A204.1 (cell line): ENCODE data around the gene CDK14.

Experiments
- FAIRE-seq: peaks from 2 replicates; lab custom pipeline; 2012; peaks lifted over from hg19 to GRCh38; lab: Jason Lieb, UNC

CDK14 gene

GRCh38 chr7:90642978-90643377 is 46.9 kb downstream of the CDK14 start:
- FAIRE-seq, result no peak

DNA sequence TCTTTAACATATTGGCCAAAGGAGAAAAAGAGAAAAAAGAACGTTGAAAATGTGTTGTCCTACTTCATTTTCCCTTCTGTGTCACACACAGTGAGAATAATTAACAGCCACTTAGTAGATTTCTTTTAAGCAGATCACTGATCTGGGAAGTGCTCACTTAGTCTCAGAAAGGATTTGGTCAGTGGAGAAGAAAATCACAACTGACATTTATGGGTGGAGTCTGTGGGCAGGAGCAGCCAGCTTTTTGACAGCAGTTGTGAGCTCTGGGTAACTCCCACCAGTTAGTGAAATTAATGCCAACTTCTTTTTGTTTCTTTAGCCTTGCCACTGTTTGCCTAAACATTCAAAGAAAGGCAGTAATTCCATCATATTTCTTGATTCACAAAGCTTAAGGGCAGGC is 49.7 kb downstream of the CDK14 start:
- no peak for FAIRE-seq

GRCh38 chr7:90648107-90648506 is 52.0 kb downstream of the CDK14 start:
- FAIRE-seq, result no peak

DNA sequence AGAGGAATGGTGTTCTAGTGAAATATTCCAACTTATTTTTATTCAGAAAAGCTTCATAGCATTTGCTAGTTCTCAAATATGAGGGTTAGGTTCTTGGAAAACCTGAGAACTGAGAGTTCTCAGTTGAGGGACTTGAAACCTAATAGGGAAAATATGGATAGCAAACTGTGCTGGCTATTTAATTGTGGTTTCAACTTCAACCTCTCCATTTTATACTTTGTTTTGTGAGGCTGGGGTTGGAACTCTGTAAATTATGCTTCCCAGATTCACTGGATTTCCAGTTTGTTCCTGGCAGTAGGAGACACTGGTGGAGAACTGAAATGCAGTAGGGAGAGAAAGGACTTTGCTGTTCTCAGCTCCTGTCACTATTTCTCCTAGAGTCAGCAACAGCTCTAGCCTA is 52.7 kb downstream of the CDK14 start:
- FAIRE-seq, result no peak

GRCh38 chr7:90654718-90655427 is 58.8 kb downstream of the CDK14 start:
- no peak for FAIRE-seq

- no peak for FAIRE-seq
Measured at GRCh38 chr7:90655566-90655965, 59.4 kb downstream of the CDK14 start.

GRCh38 chr7:90657481-90657880 is 61.4 kb downstream of the CDK14 start:
- no peak for FAIRE-seq

DNA sequence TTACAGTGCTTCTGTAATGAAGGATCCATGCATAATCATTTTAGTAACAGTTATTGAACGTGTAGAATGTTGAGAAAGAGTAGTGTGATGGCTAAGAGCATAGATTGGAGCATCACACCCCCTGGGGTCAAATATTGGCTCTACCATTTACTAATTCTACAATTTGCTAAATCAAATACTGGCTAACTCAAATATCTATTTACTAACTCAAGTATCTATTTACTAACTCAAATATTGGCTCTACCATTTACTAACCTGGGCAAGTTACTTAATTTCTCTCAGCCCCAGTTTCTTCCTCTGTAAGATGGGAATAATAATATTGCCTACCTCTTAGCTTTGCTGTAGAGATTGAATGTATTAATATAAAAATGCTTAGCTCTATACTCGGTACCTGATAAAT is 64.0 kb downstream of the CDK14 start:
- FAIRE-seq, result no peak

DNA sequence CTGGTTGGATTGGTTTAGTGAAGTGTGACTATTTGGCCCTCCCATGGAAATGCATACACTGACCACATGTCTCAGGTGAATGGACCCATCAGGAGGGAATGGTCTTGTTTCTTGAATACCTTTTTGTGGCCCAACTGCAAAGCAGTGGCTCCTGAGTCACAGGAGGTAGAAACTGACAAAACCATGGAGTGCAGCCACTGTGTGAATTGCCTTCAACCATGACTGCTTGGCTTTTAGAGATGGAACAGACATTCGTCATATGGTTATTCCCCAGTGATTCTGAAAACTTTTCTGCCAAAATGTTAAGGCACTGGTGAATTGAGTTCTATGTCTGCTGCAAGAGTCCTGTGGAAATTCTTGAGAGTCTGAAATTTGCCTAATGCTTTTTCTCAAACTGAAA is 64.7 kb downstream of the CDK14 start:
- FAIRE-seq, result no peak

DNA sequence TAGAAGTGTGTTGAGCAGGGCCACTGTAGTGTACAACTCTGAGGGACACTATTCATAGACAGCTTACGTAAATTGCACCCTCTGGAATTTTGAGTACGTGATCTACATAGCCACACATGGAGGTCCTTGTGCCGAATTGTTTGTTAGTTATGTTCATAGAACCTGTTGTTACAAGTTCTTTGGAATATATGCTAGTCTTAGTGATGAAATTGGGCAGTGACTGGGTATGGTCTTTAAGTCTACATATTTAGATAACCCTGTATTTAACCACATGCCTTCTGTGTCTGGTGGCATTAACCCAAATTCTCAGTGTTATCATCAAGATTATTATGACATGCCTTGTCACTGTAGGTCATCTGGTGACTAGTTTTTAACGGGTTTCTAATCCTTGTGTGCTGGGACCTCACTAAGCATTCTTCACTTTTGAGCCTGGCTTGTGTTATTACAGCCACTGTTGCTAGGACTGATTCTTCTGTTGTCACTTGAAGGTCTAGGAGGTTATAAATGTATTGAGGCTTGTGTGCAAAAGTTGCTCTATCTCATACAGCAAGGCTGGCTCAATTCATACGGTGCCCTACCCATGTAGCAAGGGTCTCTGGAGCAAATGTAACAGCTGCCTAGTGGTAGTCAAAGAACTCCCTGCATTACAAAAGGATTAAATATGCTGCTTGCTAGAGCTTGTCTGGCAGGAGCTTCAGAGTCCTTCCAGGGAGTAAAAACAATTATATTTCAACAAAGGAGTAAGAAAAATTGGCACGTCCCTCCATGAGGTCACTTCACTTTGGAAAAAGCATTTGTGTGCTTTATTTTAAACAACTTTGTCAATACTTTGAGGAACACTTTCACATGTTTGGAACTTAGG is 65.4 kb downstream of the CDK14 start:
- no peak for FAIRE-seq

DNA sequence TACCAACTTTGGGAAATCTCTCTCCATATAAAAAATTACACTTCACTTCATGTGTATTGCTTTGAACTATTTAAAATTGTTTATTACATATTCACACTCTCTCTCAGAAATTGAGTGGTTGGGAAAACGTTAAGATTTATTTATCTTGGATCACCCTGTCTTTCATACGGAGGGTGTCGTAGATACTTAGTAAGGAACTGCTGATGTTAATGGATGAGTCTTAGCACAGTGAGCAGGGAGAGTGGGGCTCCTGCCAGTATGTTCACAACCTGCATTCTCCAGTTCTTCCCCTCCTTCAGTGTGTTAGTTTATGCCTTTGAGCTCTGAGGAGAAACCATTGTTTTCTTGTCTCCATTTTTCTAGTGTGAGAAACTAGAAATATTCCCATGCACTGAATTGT is 67.1 kb downstream of the CDK14 start:
- no peak for FAIRE-seq

- no peak for FAIRE-seq
Measured at GRCh38 chr7:90666186-90666585, 70.1 kb downstream of the CDK14 start.

- no peak for FAIRE-seq
Measured at GRCh38 chr7:90668992-90669391, 72.9 kb downstream of the CDK14 start.

DNA sequence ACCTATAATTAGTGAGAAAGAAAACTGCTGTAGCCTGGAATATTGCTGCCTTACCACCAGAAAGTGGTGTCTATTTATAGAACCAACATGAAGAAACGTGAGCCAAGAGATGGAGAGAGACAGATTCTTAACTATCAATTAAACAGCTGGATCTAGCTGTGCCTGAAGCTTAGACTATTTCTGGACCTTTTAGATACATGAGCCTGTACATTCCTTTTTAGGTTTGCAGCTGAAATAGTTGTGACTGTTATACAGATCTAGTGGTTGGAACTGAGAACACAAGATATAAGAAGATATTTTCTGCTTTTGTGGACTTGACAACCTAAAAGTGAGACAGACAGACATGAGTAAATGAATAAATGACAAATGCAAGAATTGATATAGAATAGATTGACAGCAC is 73.4 kb downstream of the CDK14 start:
- FAIRE-seq, result no peak

DNA sequence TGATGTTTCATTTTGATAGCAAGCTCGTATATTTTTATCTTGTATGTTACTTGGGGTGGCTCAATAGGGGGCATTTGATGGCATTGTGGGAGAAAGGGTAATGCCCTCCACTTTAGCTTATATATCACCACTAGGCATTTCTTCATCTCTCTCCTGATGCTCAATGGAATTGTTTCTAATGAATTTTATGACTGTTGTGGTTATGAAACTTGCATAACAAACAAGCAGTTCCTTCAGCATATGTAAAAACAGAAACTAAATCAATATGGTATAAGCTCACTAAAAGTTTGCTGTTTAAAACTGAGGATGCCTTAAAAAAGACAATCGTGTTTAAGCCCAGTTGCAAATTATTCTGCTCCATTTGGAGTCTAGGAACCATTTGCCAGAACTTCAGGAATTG is 75.5 kb downstream of the CDK14 start:
- FAIRE-seq, result no peak

DNA sequence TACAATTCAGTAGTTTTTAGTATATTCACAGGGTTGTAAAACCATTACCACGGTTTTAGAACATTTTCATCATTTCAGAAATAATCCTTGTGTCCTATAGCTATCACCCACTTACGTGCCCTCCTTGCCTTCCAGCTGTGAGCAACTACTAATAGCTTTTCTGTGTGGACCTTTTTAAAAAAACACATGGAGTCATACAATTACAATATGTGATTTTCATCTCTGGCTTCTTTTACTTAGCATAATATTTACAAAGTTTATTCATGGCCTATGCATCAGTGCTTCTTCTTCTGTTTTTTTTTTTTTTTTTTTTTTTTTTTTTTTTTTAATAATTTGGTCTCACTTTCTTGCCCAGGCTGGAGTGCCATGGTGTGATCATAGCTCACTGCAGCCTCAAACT is 76.1 kb downstream of the CDK14 start:
- no peak for FAIRE-seq

DNA sequence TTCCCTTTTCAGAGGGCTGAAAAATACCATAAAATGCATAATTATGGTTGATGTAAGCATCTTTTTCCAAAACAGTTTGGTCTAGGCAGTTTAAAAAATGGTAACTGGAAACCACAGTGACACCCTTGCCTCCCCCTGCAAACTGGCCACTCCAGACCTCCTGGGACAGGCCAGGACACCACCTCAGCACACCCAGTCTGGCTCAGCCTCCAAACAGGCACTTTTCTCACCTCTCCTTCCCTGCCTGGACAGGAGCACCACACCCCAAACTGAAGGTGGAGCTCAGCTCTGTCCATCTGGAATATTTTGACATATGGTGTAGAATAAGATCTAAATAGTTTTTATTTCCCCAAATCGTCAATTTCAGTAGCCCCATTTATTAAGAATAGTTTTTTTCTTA is 78.5 kb downstream of the CDK14 start:
- no peak for FAIRE-seq

- FAIRE-seq, result no peak
Measured at GRCh38 chr7:90675982-90676381, 79.9 kb downstream of the CDK14 start.

DNA sequence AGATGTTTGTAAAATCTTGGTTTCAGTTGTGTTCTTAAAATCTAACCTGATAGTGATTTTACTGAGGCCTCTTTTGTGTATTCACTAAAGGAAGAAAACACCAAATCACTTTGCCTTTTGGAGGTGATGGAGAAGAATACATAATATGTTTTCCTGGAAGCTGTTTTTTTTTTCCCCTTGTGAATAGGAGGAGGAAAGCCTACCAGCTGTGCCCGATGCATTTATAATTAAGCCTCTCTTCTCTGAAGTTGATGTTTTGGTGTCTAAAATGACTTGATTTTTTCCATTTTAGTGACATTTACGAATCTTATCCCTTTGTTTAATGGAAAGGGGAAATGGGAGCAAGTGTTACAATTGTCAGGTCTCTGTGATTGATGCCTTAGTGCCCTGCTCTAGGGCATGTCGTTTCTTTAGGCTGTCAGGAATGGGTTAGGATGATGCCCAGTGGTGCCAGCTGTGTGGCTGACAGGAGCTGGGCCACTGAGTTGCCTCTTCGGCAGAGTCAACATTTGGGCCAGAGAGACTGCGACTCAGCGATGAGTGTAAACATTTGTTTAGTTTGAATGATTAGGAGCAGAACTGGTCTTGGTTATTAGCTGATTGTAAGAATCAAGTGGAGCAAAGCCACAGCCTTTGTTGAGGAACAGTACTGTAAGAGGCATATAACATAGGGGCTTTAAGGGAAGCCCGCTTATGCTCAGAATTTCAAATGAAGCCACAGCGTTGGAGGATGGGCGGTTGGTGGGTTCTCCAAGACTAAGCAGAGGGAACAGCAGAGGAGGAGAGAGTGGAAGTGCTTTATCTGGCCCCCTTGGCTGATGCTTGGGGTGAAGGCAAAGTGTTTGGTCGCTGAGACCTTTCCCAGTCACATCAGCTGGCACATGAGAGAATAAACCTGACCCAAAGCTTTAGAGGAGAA is 81.6 kb downstream of the CDK14 start:
- FAIRE-seq, result no peak

GRCh38 chr7:90678986-90679385 is 82.9 kb downstream of the CDK14 start:
- no peak for FAIRE-seq

- no peak for FAIRE-seq
Measured at GRCh38 chr7:90680484-90680883, 84.4 kb downstream of the CDK14 start.

- FAIRE-seq, result no peak
Measured at GRCh38 chr7:90681336-90682022, 85.4 kb downstream of the CDK14 start.
